ENCODE data around the gene PCDHA5.

GRCh38 chr5:140869555-140869886 lies 48.1 kb downstream of the PCDHA5 start:
- TF ChIP-seq CTCF (IDR thresholded peaks at IDR 0.05) (peak in 2 of 7 experiments; percentile 17 to 23), POLR2A (IDR thresholded peaks at IDR 0.05) (no peak)

Data from body of pancreas (tissue), 4 donors.